ENCODE results near the gene RIT2. TPM values are rescaled to one million over a fixed set of nuclear protein-coding genes. Genes with fewer than 3 reads are reported as not detected.

The RIT2 gene
- total RNA-seq, 1 donor from 2014 or later, result not detected

DNA sequence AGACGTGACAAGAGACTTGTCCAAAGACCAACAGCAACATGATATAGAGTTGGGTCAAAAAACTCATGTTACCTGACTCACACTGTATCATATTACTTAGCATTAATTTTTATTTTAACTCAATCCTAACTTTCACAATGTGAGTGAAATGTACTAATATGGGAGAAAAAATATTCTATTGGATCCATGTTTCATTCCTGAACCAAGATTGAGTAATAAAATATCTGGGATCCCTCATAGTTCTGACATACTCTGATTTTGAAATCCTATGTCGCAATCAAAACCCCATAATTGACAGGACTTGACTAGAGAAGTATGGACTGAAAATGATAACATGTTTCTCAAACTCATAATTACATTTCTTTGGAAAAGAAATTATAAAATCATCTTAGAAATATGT is 190.4 kb downstream of the RIT2 start:
- TF ChIP-seq, protein P1, sequence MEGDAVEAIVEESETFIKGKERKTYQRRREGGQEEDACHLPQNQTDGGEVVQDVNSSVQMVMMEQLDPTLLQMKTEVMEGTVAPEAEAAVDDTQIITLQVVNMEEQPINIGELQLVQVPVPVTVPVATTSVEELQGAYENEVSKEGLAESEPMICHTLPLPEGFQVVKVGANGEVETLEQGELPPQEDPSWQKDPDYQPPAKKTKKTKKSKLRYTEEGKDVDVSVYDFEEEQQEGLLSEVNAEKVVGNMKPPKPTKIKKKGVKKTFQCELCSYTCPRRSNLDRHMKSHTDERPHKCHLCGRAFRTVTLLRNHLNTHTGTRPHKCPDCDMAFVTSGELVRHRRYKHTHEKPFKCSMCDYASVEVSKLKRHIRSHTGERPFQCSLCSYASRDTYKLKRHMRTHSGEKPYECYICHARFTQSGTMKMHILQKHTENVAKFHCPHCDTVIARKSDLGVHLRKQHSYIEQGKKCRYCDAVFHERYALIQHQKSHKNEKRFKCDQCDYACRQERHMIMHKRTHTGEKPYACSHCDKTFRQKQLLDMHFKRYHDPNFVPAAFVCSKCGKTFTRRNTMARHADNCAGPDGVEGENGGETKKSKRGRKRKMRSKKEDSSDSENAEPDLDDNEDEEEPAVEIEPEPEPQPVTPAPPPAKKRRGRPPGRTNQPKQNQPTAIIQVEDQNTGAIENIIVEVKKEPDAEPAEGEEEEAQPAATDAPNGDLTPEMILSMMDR (IDR thresholded peaks at IDR 0.05; ENCODE audit: partially characterized antibody, unreplicated experiment), result no peak

DNA sequence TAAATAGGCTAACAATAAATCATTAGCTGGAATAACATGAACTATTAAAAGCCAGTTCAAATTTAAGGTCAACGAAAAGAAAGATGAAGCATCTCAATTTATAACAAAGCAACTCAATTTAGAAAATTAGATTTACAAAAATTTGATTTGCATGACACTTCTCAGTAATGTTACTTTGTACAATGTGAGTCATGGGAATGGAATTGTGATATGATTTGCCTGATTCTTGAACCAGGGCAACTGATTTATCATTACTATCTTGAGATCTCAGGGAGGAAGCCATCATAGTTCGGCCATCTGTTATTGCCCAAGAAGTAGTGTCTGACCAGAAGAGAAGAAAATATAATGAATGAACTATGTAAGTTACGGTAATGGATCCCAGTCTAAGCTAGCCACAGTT is 193.1 kb downstream of the RIT2 start:
- no peaks in the 10 kb centered on the region for H3K9me3 Mint-ChIP-seq (ENCODE audit: unreplicated experiment)
- H3K27me3 Mint-ChIP-seq (ENCODE audit: unreplicated experiment), result no peaks in the 10 kb centered on the region
- TF ChIP-seq, protein P1 (IDR thresholded peaks at IDR 0.05; ENCODE audit: partially characterized antibody, unreplicated experiment), result no peak
- no peak overlapping the region for H3K4me3 Mint-ChIP-seq (ENCODE audit: unreplicated experiment)
- no peak for DNase-seq
- no peak overlapping the region for H3K27ac Mint-ChIP-seq (ENCODE audit: unreplicated experiment)
- H3K4me1 Mint-ChIP-seq (ENCODE audit: low read depth, unreplicated experiment), result no peaks in the 10 kb centered on the region
- no peaks in the 10 kb centered on the region for H3K36me3 Mint-ChIP-seq (ENCODE audit: unreplicated experiment)

More for the DNA sequence above, 190.4 kb downstream of the RIT2 start:
- H3K9me3 Mint-ChIP-seq (ENCODE audit: unreplicated experiment), result no peaks in the 10 kb centered on the region
- H3K4me1 Mint-ChIP-seq (ENCODE audit: low read depth, unreplicated experiment), result no peaks in the 10 kb centered on the region
- DNase-seq, result no peak
- no peaks in the 10 kb centered on the region for H3K36me3 Mint-ChIP-seq (ENCODE audit: unreplicated experiment)
- no peak overlapping the region for H3K4me3 Mint-ChIP-seq (ENCODE audit: unreplicated experiment)
- no peak overlapping the region for H3K27ac Mint-ChIP-seq (ENCODE audit: unreplicated experiment)
- H3K27me3 Mint-ChIP-seq (ENCODE audit: unreplicated experiment), result no peaks in the 10 kb centered on the region

- Mint-ChIP-seq H3K9me3 (ENCODE audit: unreplicated experiment) (no peaks in the 10 kb centered on the region), H3K27me3 (ENCODE audit: unreplicated experiment) (no peaks in the 10 kb centered on the region), H3K36me3 (ENCODE audit: unreplicated experiment) (no peaks in the 10 kb centered on the region), H3K4me3 (ENCODE audit: unreplicated experiment) (no peak overlapping the region), H3K27ac (ENCODE audit: unreplicated experiment) (no peak overlapping the region), H3K4me1 (ENCODE audit: low read depth, unreplicated experiment) (no peaks in the 10 kb centered on the region)
- TF ChIP-seq, protein P1 (IDR thresholded peaks at IDR 0.05; ENCODE audit: partially characterized antibody, unreplicated experiment), result no peak
- no peak for DNase-seq
Measured at GRCh38 chr18:42921226-42921737, 194.2 kb downstream of the RIT2 start.

DNA sequence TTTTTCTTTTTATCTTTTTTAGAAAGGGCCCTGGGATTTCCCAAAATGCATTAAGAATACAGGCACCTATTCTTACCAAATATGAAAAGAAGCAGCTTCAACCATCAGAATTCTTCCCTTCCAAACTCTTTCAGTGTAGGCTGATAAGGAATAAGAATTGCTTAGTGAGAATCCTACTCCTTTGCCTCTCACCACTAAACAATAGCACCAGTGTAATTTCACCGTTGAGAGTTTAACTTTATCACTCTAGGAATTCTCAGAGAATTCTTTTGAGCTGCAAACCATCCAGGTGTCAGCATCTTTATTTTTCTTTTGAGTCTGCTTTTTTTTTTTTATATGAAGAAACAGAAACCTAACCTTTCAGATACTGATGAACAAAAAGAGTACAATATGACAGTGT is 194.9 kb downstream of the RIT2 start:
- Mint-ChIP-seq H3K9me3 (ENCODE audit: unreplicated experiment) (no peaks in the 10 kb centered on the region), H3K27ac (ENCODE audit: unreplicated experiment) (no peak overlapping the region), H3K36me3 (ENCODE audit: unreplicated experiment) (no peaks in the 10 kb centered on the region), H3K4me3 (ENCODE audit: unreplicated experiment) (no peak overlapping the region), H3K4me1 (ENCODE audit: low read depth, unreplicated experiment) (no peaks in the 10 kb centered on the region), H3K27me3 (ENCODE audit: unreplicated experiment) (no peaks in the 10 kb centered on the region)
- DNase-seq, result no peak
- TF ChIP-seq, protein P1 (IDR thresholded peaks at IDR 0.05; ENCODE audit: partially characterized antibody, unreplicated experiment), result no peak

GRCh38 chr18:42915299-42915698 is 200.2 kb downstream of the RIT2 start:
- no peaks in the 10 kb centered on the region for H3K9me3 Mint-ChIP-seq (ENCODE audit: unreplicated experiment)
- H3K27me3 Mint-ChIP-seq (ENCODE audit: unreplicated experiment), result no peaks in the 10 kb centered on the region
- H3K27ac Mint-ChIP-seq (ENCODE audit: unreplicated experiment), result no peak overlapping the region
- TF ChIP-seq, protein P1 (IDR thresholded peaks at IDR 0.05; ENCODE audit: partially characterized antibody, unreplicated experiment), result no peak
- no peaks in the 10 kb centered on the region for H3K36me3 Mint-ChIP-seq (ENCODE audit: unreplicated experiment)
- H3K4me3 Mint-ChIP-seq (ENCODE audit: unreplicated experiment), result no peak overlapping the region
- DNase-seq, result no peak
- H3K4me1 Mint-ChIP-seq (ENCODE audit: low read depth, unreplicated experiment), result no peaks in the 10 kb centered on the region
